B cell (primary cell): Measurements from ENCODE around the gene TREH. TPM values are rescaled to one million over a fixed set of nuclear protein-coding genes. Genes with fewer than 3 reads are reported as not detected.

ENCODE experiments used
- ATAC-seq: fragments of 200-7000 bp; cut with Tn5 transposase; one replicate; pipeline ENCODE4 v1.10.0; 2021; ENCODE audit warnings: low read depth, mild to moderate bottlenecking, moderate number of reproducible peaks, moderate library complexity
- CTCF ChIA-PET: fragments of 350-600 bp; sonication (Branson Sonifier 250); formaldehyde crosslinking; loops from one replicate; lab custom pipeline; 2021; ENCODE audit warnings: antibody characterized with exemption, inconsistent platforms; lab: Charles Lee
- POLR2A ChIA-PET: fragments of 350-600 bp; sonication (Branson Sonifier 250); formaldehyde crosslinking; loops from one replicate; lab custom pipeline; 2021; ENCODE audit warnings: antibody characterized with exemption; lab: Charles Lee
- DNase-seq: peaks from one replicate; pipeline ENCODE4 v3.0.0; 2013
- H2AFZ ChIP-seq: 2 replicates; pipeline ENCODE4 v1.6.1; 2012; ENCODE audit warnings: mild to moderate bottlenecking, low read depth, low read length; ENCODE audit not compliant: insufficient read depth, poor library complexity, severe bottlenecking
- H3K27ac ChIP-seq, 2 donors: 1 replicate in 1 of 2; 2 replicates in 1 of 2; pipeline ENCODE4 v1.5.1; 2012 to 2013; ENCODE audit warnings: low read length in 2 of 2, mild to moderate bottlenecking in 2 of 2, moderate library complexity in 1 of 2
- H3K27me3 ChIP-seq, 4 experiments: fragments of 200-600 bp in 1 of 4; sonication (generic) in 1 of 4; replicated peaks in 1 of 4; 1 replicate in 2 of 4; 2 replicates in 2 of 4; pipeline versions ENCODE4 v1.6.1 to v1.7.0; 2013 to 2016; ENCODE audit warnings: low read length in 3 of 4, mild to moderate bottlenecking in 2 of 4, mixed read lengths in 1 of 4, moderate library complexity in 1 of 4; ENCODE audit not compliant: insufficient read depth in 4 of 4, control insufficient read depth in 3 of 4; ENCODE audit errors: control extremely low read depth in 1 of 4
- H3K36me3 ChIP-seq, 2 experiments: replicated peaks in 1 of 2; 1 replicate in 1 of 2; 2 replicates in 1 of 2; pipeline versions ENCODE4 v1.6.1 to v1.7.1; 2013; ENCODE audit warnings: low read length in 1 of 2; ENCODE audit not compliant: insufficient read depth in 2 of 2, control insufficient read depth in 1 of 2; ENCODE audit errors: control extremely low read depth in 1 of 2, extremely low read depth in 1 of 2
- H3K4me1 ChIP-seq, 2 donors: fragments of 200-600 bp in 1 of 2; sonication (generic) in 1 of 2; 1 replicate in 1 of 2; 2 replicates in 1 of 2; pipeline versions ENCODE4 v1.5.1 to v1.6.1; 2013 to 2017; ENCODE audit warnings: low read length in 2 of 2; ENCODE audit not compliant: control insufficient read depth in 2 of 2, insufficient read depth in 2 of 2
- H3K4me2 ChIP-seq: replicated peaks from 2 replicates; pipeline ENCODE3; 2012; ENCODE audit warnings: mild to moderate bottlenecking, low read depth, low read length; ENCODE audit not compliant: poor library complexity, severe bottlenecking
- H3K4me3 ChIP-seq, 5 experiments: fragments of 200-600 bp in 1 of 5; sonication (generic) in 1 of 5; 1 replicate in 3 of 5; 2 replicates in 2 of 5; pipeline versions ENCODE4 v1.5.1 to v1.7.0; 2011 to 2016; ENCODE audit warnings: low read length in 4 of 5, mild to moderate bottlenecking in 4 of 5, low read depth in 2 of 5, control low read depth in 1 of 5, moderate library complexity in 1 of 5; ENCODE audit not compliant: insufficient read depth in 1 of 5; ENCODE audit errors: control extremely low read depth in 1 of 5, extremely low read depth in 1 of 5
- H3K79me2 ChIP-seq: fragments of 200-600 bp; sonication (generic); one replicate; pipeline ENCODE4 v1.6.0; 2016; ENCODE audit warnings: low read length; ENCODE audit not compliant: control insufficient read depth, insufficient read depth
- H3K9ac ChIP-seq: fragments of 200-600 bp; sonication (generic); 2 replicates; pipeline ENCODE4 v1.6.1; 2017; ENCODE audit warnings: mild to moderate bottlenecking, low read length, moderate library complexity
- H3K9me3 ChIP-seq, 3 donors: one replicate each; pipeline versions ENCODE4 v1.6.1 to v1.7.1; 2013; ENCODE audit warnings: low read length in 2 of 3; ENCODE audit not compliant: control insufficient read depth in 2 of 3, insufficient read depth in 1 of 3; ENCODE audit errors: control extremely low read depth in 1 of 3
- H4K20me1 ChIP-seq: 2 replicates; pipeline ENCODE4 v1.6.0; 2012; ENCODE audit warnings: mild to moderate bottlenecking, low read length; ENCODE audit not compliant: insufficient read depth, control insufficient read depth, poor library complexity, severe bottlenecking
- H3K27ac Mint-ChIP-seq: one replicate; pipeline ENCODE4 v1.8.0; 2021; ENCODE audit warnings: mixed read lengths
- H3K27me3 Mint-ChIP-seq: one replicate; pipeline ENCODE4 v1.8.0; 2021; ENCODE audit warnings: mixed read lengths
- H3K4me1 Mint-ChIP-seq: one replicate; pipeline ENCODE4 v1.8.0; 2021; ENCODE audit warnings: mixed read lengths
- H3K4me3 Mint-ChIP-seq: one replicate; pipeline ENCODE4 v1.8.0; 2021; ENCODE audit warnings: mixed read lengths
- H3K9me3 Mint-ChIP-seq: one replicate; pipeline ENCODE4 v1.8.0; 2022; ENCODE audit warnings: mixed read lengths; ENCODE audit not compliant: insufficient read depth
- CTCF ChIP-seq: fragments of 200-600 bp; IDR thresholded peaks from one replicate; pipeline ENCODE4 v1.8.0; 2022; ENCODE audit warnings: antibody characterized with exemption, mild to moderate bottlenecking
- EZH2 ChIP-seq: IDR thresholded peaks from 2 replicates; pipeline ENCODE4 v1.6.1; 2012; ENCODE audit warnings: borderline replicate concordance, low read depth, mild to moderate bottlenecking, moderate library complexity, low read length; ENCODE audit not compliant: insufficient read depth, poor library complexity, severe bottlenecking
- WGBS: methylation state at CpG from one replicate; pipeline ENCODE4 v1.1.5; 2013; ENCODE audit warnings: missing lambda C conversion rate; ENCODE audit not compliant: insufficient coverage; 5-methylcytosine and 5-hydroxymethylcytosine counted together
- intact Hi-C: fragments of 100-400 bp; cut with micrococcal nuclease; formaldehyde crosslinking; loops from one replicate; pipeline ENCODE4 v1.10.0; 2022
- polyA plus RNA-seq: library from polyadenylated mRNA; depleted of rRNA; stranded (reverse); fragments of >200 nt; gene quantifications from 2 replicates; pipeline ENCODE4 v1.2.3, GENCODE V29; 2012
- total RNA-seq, 2 donors: library from RNA; stranded (reverse); fragments of 120-200 nt in 1 of 2; gene quantifications; 1 replicate in 1 of 2; 2 replicates in 1 of 2; pipeline versions ENCODE4 v1.2.3 to v1.2.4, GENCODE V29; 2013 to 2022

Gene TREH
- total and polyA plus RNA-seq, 2 donors (not counting 1 experiment from before 2014, with no cell fraction given) = not detected

DNA sequence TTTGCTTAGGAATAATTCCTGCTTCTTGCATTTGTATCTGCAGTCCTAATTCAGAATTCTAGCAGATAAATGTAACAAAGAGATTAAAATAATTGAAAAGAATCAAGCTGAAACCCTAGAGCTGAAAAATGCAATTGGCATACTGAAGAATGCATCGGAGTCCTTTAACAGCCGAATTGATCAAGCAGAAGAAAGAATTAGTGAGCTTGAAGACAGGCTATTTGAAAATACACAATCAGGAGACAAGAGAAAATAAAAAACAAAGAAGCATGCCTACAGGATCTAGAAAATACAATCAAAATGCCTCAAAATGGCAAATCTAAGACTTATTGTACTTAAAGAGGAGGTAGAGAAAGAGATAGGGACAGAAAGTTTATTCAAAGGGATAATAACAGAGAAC is 8.2 kb downstream of the TREH start:
- Histone ChIP-seq H3K79me2 (no peaks in the 10 kb centered on the region), H3K4me1 (no peaks in the 10 kb centered on the region), H4K20me1 (no peaks in the 10 kb centered on the region), H3K4me2 (no peak overlapping the region), H3K27ac (no peak overlapping the region), H3K9ac (no peak overlapping the region), H3K27me3 (peaks cover 0 to 8% (median 3%) of the 10 kb centered on the region in 4 experiments), H2AFZ (no peak overlapping the region), H3K36me3 (no peaks in the 10 kb centered on the region), H3K4me3 (no peak overlapping the region), H3K9me3 (peaks cover 0 to 17% (median 8%) of the 10 kb centered on the region in 3 donors)
- DNase-seq (no peak), ATAC-seq (no peak)
- POLR2A ChIA-PET = no interaction called here
- Mint-ChIP-seq H3K27ac (no peak overlapping the region), H3K27me3 (peaks cover 30% of the 10 kb centered on the region), H3K4me3 (no peak overlapping the region), H3K4me1 (no peaks in the 10 kb centered on the region), H3K9me3 (peaks cover 9% of the 10 kb centered on the region)
- intact Hi-C loops = no loop called here
- TF ChIP-seq EZH2 (no peak), CTCF (no peak)
- CTCF ChIA-PET = no interaction called here
- no CpG with 5 or more reads among the region's 2 CpGs for WGBS

GRCh38 chr11:118670063-118670462 is 9.4 kb downstream of the TREH start:
- CTCF ChIA-PET = interaction anchor here (0.9 kb wide), 1 partner anchor 10 kb away, joined by 4 read pairs; no protein-coding TSS in a partner anchor
- ATAC-seq (no peak), DNase-seq (no peak)
- H3K9ac ChIP-seq = no peak overlapping the region
- whole genome bisulfite sequencing = 63% methylated on average over 1 of the region's 2 CpGs
- intact Hi-C loops = no loop called here
- Mint-ChIP-seq H3K4me1 (no peaks in the 10 kb centered on the region), H3K9me3 (peaks cover 9% of the 10 kb centered on the region), H3K27ac (no peak overlapping the region), H3K27me3 (peaks cover 30% of the 10 kb centered on the region), H3K4me3 (no peak overlapping the region)
- peaks cover 0 to 6% (median 2%) of the 10 kb centered on the region in 4 experiments for H3K27me3 ChIP-seq
- no peak overlapping the region for H3K4me3 ChIP-seq
- H3K4me1 ChIP-seq = no peaks in the 10 kb centered on the region
- no peak overlapping the region for H3K27ac ChIP-seq
- POLR2A ChIA-PET = no interaction called here
- H3K4me2 ChIP-seq = no peak overlapping the region
- TF ChIP-seq EZH2 = no peak
- no peak for TF ChIP-seq CTCF
- H4K20me1 ChIP-seq = no peaks in the 10 kb centered on the region
- peaks cover 0 to 5% (median 3%) of the 10 kb centered on the region in 3 donors for H3K9me3 ChIP-seq
- no peak overlapping the region for H2AFZ ChIP-seq
- H3K36me3 ChIP-seq = no peaks in the 10 kb centered on the region
- H3K79me2 ChIP-seq = no peaks in the 10 kb centered on the region
